Measurements from ENCODE around the gene FAM177A1.
"Not testable (repeated sequence)": the region's sequence is repeated elsewhere in the genome, so short reads cannot be mapped to it uniquely, and the experiment has no call there.

Gene FAM177A1

DNA sequence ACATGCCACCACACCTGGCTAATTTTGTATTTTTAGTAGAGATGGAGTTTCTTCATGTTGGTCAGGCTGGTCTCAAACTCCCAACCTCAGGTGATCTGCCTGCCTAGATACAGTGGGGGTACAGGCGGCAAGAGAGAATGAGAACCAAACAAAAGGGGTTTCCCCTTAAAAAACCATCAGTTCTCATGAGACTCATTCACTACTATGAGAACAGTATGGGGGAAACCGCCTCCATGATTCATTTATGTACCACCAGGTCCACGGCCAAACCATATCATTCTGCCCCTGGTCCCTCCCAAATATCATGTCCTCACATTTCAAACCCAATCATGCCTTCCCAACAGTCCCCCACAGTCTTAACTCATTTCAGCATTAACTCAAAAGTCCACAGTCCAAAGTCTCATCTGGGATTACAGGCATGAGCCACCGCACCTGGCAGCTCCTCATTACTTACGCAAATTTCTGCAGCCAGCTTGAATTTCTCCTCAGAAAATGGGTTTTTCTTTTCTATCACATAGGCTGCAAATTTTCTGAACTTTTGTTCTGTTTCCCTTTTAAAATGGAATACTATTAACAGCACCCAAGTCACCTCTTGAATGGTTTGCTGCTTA, 11.0 kb upstream of the FAM177A1 start:
- 95% methylated on average over 5 of the region's 5 CpGs for WGBS, 2 experiments
- H3K4me3 ChIP-seq (ENCODE audit: insufficient read depth, low read depth, low read length); H3K9me3 ChIP-seq (ENCODE audit: control insufficient read depth, low read length); H3K27me3 ChIP-seq (ENCODE audit: control insufficient read depth, insufficient read depth, low read length, poor library complexity, severe bottlenecking); H3K4me1 ChIP-seq (ENCODE audit: control insufficient read depth, insufficient read depth, low read length); H3K27ac ChIP-seq (ENCODE audit: insufficient read depth, low read depth, low read length, poor library complexity, severe bottlenecking); H3K36me3 ChIP-seq (ENCODE audit: control insufficient read depth, insufficient read depth, low read length): not testable (repeated sequence)

DNA sequence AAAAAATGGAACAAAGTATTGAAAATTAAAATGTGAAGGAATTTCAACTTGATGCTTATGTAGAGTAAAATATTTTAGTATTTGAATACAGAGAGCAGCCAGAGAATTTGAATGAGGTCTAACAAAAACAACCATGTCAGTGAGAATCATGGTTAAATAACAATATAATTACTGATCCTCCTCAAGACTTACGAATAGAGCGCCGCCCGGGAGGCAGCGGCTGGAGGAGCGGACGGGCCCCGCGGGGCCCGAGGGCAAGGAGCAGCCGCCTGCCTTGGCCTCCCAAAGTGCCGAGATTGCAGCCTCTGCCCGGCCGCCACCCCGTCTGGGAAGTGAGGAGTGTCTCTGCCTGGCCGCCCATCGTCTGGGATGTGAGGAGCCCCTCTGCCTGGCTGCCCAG, 7.8 kb upstream of the FAM177A1 start:
- H3K27me3 ChIP-seq (ENCODE audit: control insufficient read depth, insufficient read depth, low read length, poor library complexity, severe bottlenecking); H3K36me3 ChIP-seq (ENCODE audit: control insufficient read depth, insufficient read depth, low read length); H3K9me3 ChIP-seq (ENCODE audit: control insufficient read depth, low read length); H3K4me1 ChIP-seq (ENCODE audit: control insufficient read depth, insufficient read depth, low read length); H3K27ac ChIP-seq (ENCODE audit: insufficient read depth, low read depth, low read length, poor library complexity, severe bottlenecking); H3K4me3 ChIP-seq (ENCODE audit: insufficient read depth, low read depth, low read length): not testable (repeated sequence)
- WGBS, 2 experiments = 92 to 97% methylated on average over 9 to 10 of the region's 17 CpGs

DNA sequence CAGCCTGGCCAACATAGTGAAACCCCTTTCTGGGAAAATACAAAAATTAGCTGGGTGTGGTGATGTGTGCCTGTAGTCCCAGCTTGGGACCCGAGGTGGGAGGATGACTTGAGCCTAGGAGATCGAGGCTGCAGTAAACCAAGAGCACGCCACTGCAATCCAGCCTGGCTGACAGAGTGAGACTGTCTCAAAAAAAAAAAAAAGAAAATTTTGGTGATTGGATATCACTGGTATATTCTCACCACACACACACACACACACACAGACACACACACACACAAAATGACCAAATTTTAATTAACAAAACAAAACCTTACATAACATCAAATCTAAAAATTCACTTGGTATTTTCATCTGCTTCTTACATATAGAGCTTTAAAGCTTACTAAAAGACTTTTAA, 3.4 kb upstream of the FAM177A1 start:
- H3K9me3 ChIP-seq (ENCODE audit: control insufficient read depth, low read length) = no peaks in the 10 kb centered on the region
- H3K4me3 ChIP-seq (ENCODE audit: insufficient read depth, low read depth, low read length) = no peak overlapping the region
- H3K27me3 ChIP-seq (ENCODE audit: control insufficient read depth, insufficient read depth, low read length, poor library complexity, severe bottlenecking) = no peaks in the 10 kb centered on the region
- H3K27ac ChIP-seq (ENCODE audit: insufficient read depth, low read depth, low read length, poor library complexity, severe bottlenecking) = no peak overlapping the region
- H3K4me1 ChIP-seq (ENCODE audit: control insufficient read depth, insufficient read depth, low read length) = no peaks in the 10 kb centered on the region
- H3K36me3 ChIP-seq (ENCODE audit: control insufficient read depth, insufficient read depth, low read length) = no peaks in the 10 kb centered on the region
- WGBS, 2 experiments = 82 to 93% methylated on average over 3 of the region's 3 CpGs

DNA sequence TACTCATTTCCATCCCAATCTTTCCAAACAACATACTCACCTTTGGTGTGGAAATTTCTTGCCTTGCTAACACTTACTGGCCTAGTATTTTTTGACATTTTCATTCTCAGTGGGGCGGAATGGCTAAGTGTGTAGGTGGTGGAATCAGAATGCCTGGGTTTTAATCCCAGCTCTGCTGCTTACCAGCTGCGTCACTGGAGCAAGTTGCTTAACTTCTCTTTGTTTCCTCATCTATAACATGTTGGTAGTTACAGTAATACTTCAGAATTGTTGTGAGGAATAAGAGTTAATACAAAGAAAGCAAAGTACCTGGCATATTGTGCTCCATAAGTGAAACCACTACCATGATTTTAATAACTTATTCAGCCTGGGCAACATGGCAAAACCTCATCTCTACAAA, 3.0 kb upstream of the FAM177A1 start:
- Histone ChIP-seq H3K4me1 (ENCODE audit: control insufficient read depth, insufficient read depth, low read length) (no peaks in the 10 kb centered on the region), H3K9me3 (ENCODE audit: control insufficient read depth, low read length) (no peaks in the 10 kb centered on the region), H3K36me3 (ENCODE audit: control insufficient read depth, insufficient read depth, low read length) (no peaks in the 10 kb centered on the region), H3K4me3 (ENCODE audit: insufficient read depth, low read depth, low read length) (no peak overlapping the region), H3K27me3 (ENCODE audit: control insufficient read depth, insufficient read depth, low read length, poor library complexity, severe bottlenecking) (no peaks in the 10 kb centered on the region), H3K27ac (ENCODE audit: insufficient read depth, low read depth, low read length, poor library complexity, severe bottlenecking) (no peak overlapping the region)
- WGBS, 2 experiments = 88% methylated on average over 2 of the region's 2 CpGs

DNA sequence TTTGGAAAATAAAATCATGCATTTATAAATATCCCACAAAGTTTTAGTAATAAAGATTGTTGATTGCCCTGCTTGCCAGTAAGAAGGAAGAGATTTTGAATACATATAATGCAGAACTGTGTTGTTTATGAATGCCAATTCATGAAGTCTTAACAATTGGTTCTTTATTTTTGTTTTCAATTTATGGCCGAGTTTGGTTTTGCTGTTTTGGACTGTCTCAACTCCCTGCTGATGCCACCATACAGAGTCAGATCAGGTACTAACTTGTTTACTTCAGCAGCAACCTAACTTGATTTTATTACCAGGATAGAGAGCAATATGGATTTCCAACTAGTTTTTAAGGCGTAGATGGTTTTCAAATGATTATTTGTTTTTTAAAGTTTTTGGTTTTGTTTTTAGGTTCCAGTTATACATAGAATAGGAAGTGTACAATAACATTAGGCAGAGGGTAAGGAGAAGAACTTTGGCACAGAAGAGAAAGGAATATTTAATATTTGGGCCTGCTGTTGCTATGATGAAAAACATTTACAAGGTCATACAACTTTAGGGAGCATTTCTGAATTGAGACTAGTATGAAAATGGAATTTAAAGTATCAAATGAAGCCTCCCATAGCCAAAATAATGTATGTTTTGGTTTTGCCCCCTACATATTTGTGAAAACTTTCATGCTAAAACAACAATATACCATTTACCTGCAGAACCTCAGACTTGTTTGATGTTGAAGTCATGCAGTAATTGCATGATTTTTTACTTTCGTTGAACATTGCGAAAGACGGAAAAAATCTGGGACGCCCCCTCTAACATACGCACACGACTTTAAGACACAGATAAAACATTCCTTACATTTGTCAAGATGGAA, 904 bp upstream of the FAM177A1 start:
- Histone ChIP-seq H3K4me1 (ENCODE audit: control insufficient read depth, insufficient read depth, low read length) (no peaks in the 10 kb centered on the region), H3K4me3 (ENCODE audit: insufficient read depth, low read depth, low read length) (peak overlapping the region; percentile 94), H3K27ac (ENCODE audit: insufficient read depth, low read depth, low read length, poor library complexity, severe bottlenecking) (no peak overlapping the region), H3K9me3 (ENCODE audit: control insufficient read depth, low read length) (no peaks in the 10 kb centered on the region), H3K36me3 (ENCODE audit: control insufficient read depth, insufficient read depth, low read length) (no peaks in the 10 kb centered on the region), H3K27me3 (ENCODE audit: control insufficient read depth, insufficient read depth, low read length, poor library complexity, severe bottlenecking) (no peaks in the 10 kb centered on the region)
- 62 to 64% methylated on average over 8 of the region's 8 CpGs for WGBS, 2 experiments

DNA sequence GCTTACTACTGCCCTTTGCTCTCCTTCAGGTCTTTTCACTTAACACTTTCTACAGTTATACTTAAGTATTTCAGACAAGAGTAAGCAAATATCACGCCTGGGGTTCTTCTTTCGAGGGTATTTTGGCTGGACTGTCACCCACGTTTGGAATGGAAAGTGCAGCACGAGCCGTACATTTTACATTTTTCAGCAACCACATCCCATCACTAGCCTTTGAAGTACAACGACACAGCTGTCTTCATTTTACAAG, 349 bp upstream of the FAM177A1 start:
- H3K9me3 ChIP-seq (ENCODE audit: control insufficient read depth, low read length) = no peaks in the 10 kb centered on the region
- H3K27ac ChIP-seq (ENCODE audit: insufficient read depth, low read depth, low read length, poor library complexity, severe bottlenecking) = no peak overlapping the region
- H3K4me3 ChIP-seq (ENCODE audit: insufficient read depth, low read depth, low read length) = peak overlapping the region; percentile 94
- no peaks in the 10 kb centered on the region for H3K4me1 ChIP-seq (ENCODE audit: control insufficient read depth, insufficient read depth, low read length)
- WGBS, 2 experiments = 2 to 4% methylated on average over 6 of the region's 6 CpGs
- no peaks in the 10 kb centered on the region for H3K27me3 ChIP-seq (ENCODE audit: control insufficient read depth, insufficient read depth, low read length, poor library complexity, severe bottlenecking)
- no peaks in the 10 kb centered on the region for H3K36me3 ChIP-seq (ENCODE audit: control insufficient read depth, insufficient read depth, low read length)

DNA sequence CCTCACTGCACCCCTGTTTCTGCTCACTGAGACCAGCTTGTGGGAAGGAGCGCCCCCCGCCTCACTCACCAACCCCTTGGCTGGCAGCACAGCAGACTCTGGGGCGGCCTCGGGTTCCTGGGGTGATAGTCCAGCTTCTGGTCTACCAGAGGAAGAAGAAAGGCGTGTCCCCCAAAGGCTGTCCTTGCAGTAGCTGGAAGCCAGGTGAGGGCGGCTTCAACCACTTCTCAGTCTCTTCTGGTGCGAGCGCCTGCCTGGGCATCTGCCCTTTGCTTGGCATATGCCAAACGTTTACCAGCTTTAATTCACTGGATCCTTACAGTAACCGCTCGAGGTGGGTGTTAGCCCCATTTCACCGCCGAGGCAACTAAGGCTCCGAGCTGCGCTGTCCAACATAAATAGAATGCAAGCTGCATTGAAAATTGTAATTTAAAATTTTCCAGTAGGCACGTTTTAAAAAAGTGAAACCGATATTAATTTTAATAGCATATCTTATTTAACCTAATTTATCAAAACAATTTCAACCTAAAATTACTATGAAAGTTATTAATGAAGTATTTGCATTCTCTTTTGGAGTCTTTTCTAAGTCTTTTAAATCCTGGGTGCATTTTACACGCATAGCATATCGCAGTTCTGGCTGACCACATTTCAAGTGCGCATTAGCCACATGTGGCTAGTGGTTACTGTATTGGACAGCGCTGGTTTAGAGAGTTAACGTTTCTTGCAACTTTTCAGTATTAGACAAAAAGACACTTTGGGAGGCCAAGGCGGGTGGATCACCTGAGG, 872 bp downstream of the FAM177A1 start:
- peak overlapping the region; percentile 94 for H3K4me3 ChIP-seq (ENCODE audit: insufficient read depth, low read depth, low read length)
- H3K27me3 ChIP-seq (ENCODE audit: control insufficient read depth, insufficient read depth, low read length, poor library complexity, severe bottlenecking) = no peaks in the 10 kb centered on the region
- no peaks in the 10 kb centered on the region for H3K4me1 ChIP-seq (ENCODE audit: control insufficient read depth, insufficient read depth, low read length)
- no peaks in the 10 kb centered on the region for H3K9me3 ChIP-seq (ENCODE audit: control insufficient read depth, low read length)
- 32 to 33% methylated on average over 21 to 22 of the region's 23 CpGs for WGBS, 2 experiments
- H3K36me3 ChIP-seq (ENCODE audit: control insufficient read depth, insufficient read depth, low read length) = no peaks in the 10 kb centered on the region
- H3K27ac ChIP-seq (ENCODE audit: insufficient read depth, low read depth, low read length, poor library complexity, severe bottlenecking) = peak overlapping the region; percentile 69

DNA sequence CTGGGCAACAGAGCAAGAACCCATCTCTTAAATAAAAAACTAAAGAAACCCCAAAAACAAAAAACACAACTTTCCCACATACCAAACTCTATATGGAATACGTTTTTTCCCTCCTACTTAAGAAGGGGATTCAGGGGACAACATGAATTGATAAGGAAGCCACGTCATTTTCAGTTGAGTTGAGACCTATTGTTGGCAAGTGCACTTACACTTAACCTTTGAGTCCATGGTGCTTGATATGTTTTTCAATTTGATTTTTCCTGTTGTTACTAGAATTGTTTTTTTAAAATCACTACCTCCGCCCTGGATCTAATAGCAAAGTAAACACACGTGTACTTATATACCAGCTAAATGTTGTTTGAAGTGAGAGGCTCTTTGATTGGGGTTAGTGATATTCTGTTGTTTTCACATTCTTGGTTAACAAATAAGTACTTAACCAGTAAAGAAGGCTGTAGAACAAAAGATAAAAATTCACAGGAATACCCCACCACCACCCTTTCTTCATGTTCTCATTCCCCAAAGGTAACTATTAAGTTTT, 2.0 kb downstream of the FAM177A1 start:
- WGBS, 2 experiments = 86 to 100% methylated on average over 2 of the region's 4 CpGs
- no peaks in the 10 kb centered on the region for H3K9me3 ChIP-seq (ENCODE audit: control insufficient read depth, low read length)
- H3K27ac ChIP-seq (ENCODE audit: insufficient read depth, low read depth, low read length, poor library complexity, severe bottlenecking) = no peak overlapping the region
- no peak overlapping the region for H3K4me3 ChIP-seq (ENCODE audit: insufficient read depth, low read depth, low read length)
- H3K36me3 ChIP-seq (ENCODE audit: control insufficient read depth, insufficient read depth, low read length) = no peaks in the 10 kb centered on the region
- no peaks in the 10 kb centered on the region for H3K27me3 ChIP-seq (ENCODE audit: control insufficient read depth, insufficient read depth, low read length, poor library complexity, severe bottlenecking)
- no peaks in the 10 kb centered on the region for H3K4me1 ChIP-seq (ENCODE audit: control insufficient read depth, insufficient read depth, low read length)

DNA sequence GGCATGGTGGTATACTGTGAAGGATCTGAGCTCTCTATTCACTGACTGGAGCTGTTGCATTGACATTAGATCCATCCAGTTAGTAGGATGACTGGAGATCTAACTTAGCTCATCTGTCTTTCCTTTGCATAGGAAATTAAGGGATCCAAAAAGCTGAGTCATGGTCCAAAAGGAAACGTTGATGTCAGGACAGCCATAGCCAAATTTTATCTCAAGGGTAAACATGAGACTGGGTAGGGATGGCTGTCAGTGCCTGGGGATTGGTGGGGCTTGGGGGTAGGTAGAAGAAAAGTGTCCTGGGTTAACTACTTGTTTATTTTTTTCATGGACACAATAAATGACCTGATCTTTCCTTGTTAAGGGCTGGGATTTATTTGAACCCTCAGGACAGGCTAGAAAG, 4.6 kb downstream of the FAM177A1 start:
- Histone ChIP-seq H3K36me3 (ENCODE audit: control insufficient read depth, insufficient read depth, low read length) (no peaks in the 10 kb centered on the region), H3K27me3 (ENCODE audit: control insufficient read depth, insufficient read depth, low read length, poor library complexity, severe bottlenecking) (no peaks in the 10 kb centered on the region), H3K9me3 (ENCODE audit: control insufficient read depth, low read length) (no peaks in the 10 kb centered on the region), H3K4me3 (ENCODE audit: insufficient read depth, low read depth, low read length) (no peak overlapping the region), H3K27ac (ENCODE audit: insufficient read depth, low read depth, low read length, poor library complexity, severe bottlenecking) (no peak overlapping the region), H3K4me1 (ENCODE audit: control insufficient read depth, insufficient read depth, low read length) (no peaks in the 10 kb centered on the region)
- 88 to 96% methylated on average over 1 of the region's 1 CpG for WGBS, 2 experiments

DNA sequence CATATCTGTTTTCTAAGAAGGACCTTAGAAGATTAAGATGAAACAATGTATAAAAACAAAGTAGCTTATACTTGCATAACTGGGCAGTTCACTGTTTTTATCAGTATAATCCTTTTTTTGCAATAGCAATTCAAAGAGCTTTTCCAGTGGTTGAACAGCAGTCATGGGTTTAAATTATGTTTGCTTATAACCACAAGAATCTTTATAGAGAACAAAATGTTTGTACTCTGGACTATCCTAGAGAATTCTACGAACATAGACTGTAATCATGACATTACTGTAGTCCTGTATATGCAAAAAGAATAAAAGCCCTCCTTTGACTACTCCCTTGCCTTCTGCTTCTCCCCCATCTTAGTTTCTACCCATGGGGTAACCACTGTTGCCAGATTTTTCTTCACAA, 5.7 kb downstream of the FAM177A1 start:
- Histone ChIP-seq H3K4me3 (ENCODE audit: insufficient read depth, low read depth, low read length) (no peak overlapping the region), H3K27me3 (ENCODE audit: control insufficient read depth, insufficient read depth, low read length, poor library complexity, severe bottlenecking) (no peaks in the 10 kb centered on the region), H3K36me3 (ENCODE audit: control insufficient read depth, insufficient read depth, low read length) (no peaks in the 10 kb centered on the region), H3K27ac (ENCODE audit: insufficient read depth, low read depth, low read length, poor library complexity, severe bottlenecking) (no peak overlapping the region), H3K9me3 (ENCODE audit: control insufficient read depth, low read length) (no peaks in the 10 kb centered on the region), H3K4me1 (ENCODE audit: control insufficient read depth, insufficient read depth, low read length) (no peaks in the 10 kb centered on the region)
- 100% methylated on average over 1 of the region's 1 CpG for WGBS, 2 experiments

Measured in ectodermal cell (in vitro differentiated cells).